ENCODE data around the gene ANTXR2.

The ANTXR2 gene

DNA sequence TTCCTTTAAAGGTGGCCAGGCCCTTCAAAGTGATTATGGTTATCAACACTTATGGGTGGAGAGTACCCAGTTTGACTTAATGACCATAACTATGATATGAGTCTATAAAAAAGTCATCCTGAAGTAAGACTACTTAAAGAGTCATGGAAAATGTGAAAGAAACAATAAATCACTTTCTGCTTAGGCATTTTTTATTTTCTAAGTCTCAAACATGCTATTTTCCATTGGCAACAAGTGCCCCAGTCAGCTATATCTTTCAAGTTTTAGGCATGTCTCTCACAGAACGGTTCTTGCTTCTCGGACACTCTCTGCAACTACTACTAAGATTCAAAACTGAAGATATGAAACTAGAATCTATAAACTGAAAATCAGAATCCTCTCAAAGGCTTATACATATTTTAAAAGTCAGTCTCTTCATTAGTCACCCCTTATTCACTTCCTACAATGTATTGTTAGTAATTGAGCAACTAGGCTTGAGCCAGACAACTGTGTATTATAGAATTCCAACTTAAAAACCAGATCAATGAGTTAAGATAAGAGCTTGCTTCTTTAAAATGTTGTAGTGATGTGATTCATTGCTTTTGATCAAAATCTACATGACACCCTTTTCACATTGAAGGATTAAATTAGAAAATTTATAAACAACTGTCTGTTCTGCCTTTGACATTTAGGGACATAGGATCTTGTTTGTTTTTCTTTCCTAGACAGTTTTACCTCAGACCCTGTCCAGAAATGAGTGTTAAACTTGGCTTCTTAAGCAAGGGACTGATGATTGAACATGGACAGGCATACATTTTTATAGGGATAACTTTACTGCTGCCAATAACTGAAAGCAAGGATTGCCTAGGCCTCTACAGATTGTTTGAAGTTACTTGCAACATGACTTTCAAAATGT lies 2.9 kb downstream of the ANTXR2 start:
- no peak for DNase-seq (ENCODE audit: low read depth)

DNA sequence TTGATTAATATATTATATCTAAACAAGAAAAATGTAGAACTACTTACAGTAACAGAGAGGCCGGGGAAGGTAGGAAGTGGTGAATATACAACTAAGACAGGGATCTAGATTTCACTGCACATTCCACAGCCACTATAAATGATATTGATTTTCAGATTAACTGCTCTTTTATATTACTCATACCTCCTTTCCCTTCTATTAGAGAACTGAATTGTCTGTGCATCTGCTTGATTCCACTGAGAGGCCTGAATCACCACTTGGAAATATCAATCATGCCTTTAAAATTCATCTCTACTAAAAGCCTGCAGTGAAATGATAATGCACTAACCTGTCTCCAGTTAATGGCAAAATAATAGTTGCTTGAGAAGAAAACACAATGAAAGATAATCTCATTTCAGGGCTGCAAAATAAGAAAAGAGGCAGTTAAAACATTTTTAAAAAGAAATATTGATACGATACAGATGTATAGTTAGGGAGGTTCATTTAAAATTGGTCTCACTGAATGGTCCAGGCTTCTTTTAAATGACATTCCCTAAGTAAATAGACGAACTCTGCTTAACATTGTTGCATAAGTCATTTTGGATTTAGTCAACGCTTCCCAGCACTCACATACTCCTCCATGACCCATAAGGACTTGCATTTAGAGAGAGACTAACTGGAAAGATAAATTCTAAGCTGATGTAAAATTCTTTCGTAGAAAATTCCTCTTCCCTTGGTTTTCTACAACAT lies 3.8 kb downstream of the ANTXR2 start:
- no peak for DNase-seq (ENCODE audit: low read depth)

DNA sequence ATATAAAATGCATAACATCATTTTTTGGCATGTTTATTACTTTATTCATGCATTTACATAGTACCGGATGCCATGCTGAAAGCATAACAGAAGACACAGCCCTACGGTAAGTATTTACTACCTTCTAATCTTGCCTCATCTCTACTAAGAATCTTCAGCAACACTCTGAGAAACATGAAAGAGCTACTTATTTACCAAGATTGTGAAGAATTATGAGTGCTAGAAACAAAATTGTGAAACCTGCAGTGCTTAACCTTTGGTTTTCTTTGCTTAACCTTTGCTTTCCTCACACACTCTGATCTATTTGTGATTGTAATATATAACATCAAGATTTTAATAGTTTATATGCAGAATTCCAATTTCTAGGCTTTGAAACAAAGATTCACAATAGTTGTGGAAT lies 7.4 kb downstream of the ANTXR2 start:
- DNase-seq (ENCODE audit: low read depth), result no peak

DNA sequence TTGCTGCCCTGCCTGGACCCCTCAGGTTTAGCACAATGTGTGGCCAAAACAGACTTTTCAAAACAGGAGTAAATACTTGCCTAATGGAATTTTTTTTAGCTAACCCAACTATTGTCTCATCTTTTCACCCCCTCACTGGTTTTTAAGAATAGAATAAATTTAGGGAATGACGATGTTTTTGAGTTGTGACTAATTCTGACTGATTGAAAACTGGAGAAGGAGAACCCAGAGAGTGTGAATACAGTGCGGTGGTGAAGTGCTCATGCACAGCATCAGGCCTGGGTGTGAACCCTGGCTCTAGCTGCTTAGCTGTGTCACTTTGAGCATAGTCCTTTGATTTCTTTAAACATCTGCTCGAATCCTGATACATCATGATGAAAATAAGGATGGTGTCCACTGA lies 10.5 kb downstream of the ANTXR2 start:
- DNase-seq (ENCODE audit: low read depth), result no peak

DNA sequence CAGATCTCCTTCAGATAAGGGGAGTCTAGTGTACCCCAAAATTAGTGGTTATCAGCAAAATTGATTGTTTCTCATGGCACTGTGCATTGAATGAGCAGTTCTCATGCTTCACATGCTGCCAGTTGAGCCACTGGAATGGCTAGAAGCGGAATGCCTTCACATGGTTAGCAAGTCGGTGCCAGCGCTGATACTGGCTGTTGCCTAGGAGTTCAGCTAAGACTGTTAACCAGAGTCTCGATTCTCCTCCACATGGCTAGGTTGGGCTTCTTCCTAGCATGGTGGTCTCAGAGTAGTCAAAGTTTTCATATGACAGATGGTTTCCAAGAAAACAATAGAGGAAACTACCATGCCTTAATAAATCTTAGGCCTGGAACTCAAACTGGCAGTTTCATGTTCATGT lies 12.2 kb downstream of the ANTXR2 start:
- DNase-seq (ENCODE audit: low read depth), result no peak

DNA sequence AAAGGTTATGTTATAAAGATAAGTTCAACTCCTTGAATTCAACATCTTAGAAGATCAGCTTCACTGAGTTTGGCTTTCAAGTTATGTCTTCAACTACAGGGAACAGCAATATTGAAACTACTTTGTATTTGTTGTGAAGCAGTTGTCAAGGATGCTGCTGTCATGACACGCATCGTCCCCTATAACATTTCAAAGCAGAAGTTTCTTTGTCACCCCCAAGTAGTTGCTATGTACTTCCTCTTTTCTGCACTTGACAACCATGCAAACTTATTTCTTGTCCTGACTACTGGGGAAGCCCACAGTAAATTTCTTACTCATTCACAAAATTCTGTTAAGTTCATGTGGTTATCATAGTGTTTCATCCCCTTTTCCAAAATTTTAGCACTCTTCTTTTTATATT lies 14.3 kb downstream of the ANTXR2 start:
- DNase-seq (ENCODE audit: low read depth), result no peak

DNA sequence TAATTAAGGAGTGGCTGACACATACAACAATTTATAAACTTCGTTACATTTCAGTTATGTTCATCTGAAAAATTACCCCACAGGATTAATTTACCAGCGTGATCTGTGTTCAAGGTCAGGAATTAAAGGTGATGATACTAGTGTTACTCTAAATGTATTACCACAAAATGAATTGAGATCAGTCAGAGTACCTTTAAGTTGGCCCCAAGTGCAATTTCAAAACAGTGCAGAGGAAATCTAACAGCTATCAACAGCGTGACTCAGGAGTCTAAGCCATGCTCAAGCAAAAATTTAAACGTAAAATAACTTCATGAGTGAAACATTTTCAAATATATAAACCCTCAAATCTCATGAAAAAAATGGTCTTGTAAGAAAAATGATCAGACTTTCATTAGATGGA lies 18.7 kb downstream of the ANTXR2 start:
- no peak for DNase-seq (ENCODE audit: low read depth)

DNA sequence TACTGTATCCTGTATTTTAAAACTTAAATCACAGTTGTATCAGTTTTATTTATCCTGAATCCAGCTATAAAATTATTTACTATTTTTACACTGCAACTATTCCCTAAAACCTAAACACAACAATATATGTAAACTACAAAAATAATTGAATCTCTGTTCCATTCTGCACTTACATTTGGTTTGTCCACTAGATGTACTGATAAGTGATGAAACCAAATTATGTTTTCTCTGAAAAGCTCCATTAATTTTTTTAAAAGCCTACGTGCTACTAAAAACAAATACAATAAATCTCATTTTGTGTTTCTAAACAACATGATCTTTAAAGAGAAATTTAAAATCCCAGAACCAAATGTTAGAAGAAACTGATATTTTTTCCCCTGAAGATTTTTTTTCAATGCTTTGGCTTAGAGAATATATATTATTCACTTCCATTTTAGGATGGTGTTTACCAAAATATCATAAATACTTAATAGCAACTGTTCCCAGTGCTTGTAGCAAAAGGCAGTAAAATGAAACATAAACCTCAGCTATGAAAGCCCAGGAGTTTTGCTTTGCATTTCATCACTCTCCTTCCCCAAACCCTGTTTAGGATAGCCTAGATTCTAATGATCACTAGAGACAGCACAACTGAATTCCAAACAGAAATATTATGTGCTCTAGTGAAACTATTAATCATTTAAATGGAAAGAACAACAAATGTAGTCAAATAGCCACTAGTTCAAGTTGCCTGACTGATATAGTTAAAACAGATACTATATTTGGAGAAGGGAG lies 19.7 kb downstream of the ANTXR2 start:
- DNase-seq (ENCODE audit: low read depth), result no peak

DNA sequence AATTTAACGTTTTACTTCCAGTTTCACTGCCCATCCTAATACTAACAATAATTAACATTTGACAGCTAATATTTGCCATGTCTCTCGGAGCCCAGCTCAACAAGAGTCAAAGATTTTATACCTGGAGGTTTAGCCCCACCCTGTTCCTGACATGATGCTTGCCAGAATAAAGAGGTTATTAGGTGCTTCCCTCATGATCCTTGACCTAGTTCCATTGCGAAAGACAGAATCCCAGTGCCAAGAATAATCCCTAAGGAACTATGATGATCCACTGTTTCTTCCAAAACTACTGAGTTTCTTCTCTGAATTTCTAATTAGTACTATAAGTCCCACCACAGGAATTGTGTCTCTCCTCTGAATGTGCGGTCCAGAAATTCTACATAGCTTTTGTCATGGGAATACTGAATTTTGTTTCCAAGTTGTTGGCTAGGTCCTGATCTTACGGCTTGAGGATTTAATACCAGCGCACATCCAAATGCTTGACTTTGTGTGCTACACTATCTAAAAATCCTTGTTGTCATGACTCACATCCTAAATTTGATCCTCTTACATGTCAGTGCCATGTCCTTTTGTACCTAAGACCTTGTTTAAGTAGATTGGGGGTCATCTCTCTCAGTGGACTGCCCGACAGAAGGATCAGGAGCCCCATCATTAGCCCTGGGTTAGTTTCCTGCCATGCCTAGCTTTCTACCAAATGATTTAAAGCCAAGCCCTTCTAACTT lies 23.1 kb downstream of the ANTXR2 start:
- DNase-seq (ENCODE audit: low read depth), result no peak

DNA sequence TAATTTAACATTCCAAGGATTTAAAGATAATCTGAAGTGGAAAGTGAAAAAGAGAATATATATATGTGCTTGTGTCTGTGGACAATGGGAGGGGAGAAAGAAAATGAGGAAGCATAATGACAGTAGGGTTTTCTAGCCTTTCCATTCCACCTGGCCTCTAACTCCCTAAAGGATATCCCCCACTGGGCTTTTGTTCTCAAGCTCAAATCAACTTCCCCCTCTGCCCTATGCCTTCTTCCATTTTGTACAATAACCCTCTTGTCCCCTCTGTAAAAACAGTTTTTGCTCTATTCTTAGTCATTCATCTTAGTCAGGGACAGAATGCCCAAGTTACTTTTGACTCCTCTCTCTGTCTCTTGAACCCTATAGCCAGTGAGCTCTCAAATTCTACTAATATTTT lies 23.6 kb downstream of the ANTXR2 start:
- DNase-seq (ENCODE audit: low read depth), result no peak

DNA sequence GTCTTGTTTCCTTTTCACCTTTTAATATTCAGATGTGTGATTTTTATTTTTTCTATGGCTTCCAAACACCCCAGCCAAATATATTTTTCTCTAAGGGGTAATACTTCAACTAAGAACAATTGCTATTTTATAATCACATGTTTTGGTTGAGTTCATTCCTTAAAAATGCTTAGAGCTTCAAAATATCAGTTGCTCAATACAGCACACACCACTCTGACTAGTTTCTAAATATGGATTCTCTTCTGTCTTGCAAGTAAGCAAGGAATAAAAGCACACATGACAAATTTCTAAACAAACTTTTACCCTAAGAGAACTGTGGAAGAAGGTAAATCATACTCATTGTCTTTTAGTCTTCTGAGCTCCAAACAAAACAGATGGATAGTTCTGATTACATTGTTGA lies 27.2 kb downstream of the ANTXR2 start:
- no peak for DNase-seq (ENCODE audit: low read depth)

DNA sequence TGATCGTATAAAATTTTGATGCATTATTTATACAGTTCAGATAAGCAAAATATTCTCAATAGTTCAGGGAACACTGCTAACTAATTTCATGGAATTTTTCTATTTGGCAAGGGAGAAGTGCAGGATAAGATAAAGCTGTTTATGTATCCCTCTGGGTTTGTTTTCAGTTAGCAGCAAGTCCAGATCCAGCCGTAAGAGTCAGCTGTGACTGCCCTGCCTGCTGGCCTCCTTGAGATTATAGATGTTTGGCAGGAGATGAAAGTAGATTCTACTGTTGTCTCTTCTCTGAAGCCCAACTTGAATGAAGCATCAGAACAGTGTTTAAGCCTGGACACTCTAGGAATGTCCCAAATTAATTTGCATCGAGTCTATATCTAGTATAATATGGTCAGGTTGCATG lies 29.5 kb downstream of the ANTXR2 start:
- DNase-seq (ENCODE audit: low read depth), result no peak

DNA sequence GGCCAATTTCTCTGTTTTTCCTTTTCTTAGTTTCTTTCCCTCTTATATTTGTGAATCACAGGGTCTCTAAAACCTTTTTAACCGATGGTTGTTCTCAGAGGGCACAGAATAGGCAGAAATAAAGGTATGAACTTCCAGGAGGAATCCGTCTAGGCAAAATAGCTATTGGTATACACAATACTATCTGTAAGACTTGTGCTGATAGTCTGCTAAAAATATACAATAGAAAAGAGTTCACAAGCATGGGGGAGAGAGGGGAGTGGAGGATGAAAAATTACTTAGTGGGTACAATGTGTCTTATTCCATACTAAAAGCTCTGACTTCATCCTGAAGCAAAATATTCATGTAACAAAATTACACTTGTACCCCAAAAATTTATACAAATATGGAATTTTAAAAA lies 30.2 kb downstream of the ANTXR2 start:
- DNase-seq (ENCODE audit: low read depth), result no peak

DNA sequence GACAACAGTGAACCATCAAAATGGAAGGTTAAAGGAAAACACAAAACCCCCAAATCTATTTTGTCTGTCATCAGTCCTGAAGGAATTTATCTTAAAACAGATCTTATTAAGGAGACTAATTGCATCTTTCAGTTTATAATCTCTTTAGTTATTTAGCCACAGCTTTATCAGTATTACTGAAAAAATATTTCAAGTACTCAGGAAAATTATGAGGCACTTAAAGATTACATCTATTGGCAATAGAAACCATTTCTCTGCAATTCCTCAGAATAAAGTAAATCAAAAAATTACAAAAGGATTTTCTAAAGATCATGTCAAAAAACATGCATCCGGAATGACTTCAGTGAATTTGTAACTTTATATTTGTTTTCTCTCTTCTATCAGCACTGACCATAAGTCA lies 35.2 kb downstream of the ANTXR2 start:
- DNase-seq (ENCODE audit: low read depth), result no peak

DNA sequence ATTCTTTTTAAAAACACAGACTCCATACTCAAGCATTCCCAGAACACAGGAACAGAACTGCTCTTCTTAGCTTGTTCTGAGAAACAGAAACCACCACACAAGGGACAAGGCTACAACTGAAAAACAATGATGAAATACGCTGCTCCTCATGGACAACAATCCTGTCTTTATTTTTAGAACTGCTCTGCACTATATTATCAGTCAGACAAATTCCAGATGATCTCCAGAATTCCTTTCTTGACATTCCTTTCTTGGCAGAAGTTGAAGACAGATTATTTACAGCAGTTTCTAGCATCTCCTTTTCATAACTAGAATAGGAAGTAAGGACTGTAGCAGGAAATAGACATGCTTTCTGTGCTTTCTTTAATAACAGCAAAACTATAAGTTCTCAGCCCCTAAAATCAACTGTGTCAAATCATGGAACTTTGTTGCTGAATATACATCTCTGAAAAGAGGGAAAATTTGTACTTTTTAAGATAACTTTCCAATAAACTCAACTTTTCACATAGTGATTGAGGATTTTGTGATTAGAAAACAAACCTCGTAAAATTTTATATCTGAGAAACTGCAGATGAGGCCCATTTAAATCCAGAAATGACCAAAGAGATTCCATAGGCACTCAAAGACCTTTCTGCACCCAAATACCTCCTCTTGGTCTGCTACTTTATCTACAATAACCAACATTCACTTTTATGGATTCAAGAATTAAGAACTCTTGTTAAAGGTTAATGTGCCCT lies 35.9 kb downstream of the ANTXR2 start:
- no peak for DNase-seq (ENCODE audit: low read depth)

DNA sequence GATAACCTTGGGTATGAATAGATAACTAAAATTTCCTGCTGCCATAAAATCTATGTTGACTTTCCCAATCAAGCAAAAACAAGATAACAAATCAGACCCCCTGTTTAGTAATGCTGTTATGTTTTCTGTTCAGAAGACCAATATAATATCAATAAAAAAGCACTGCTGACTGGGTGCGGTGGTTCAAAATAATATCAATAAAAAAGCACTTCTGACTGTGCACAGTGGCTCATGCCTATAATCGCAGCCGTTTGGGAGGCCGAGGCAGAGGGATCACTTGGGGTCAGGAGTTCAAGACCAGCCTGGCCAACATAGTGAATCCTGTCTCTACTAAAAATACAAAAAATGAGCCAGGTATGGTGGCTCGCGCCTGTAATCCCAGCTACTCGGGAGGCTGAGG lies 36.7 kb downstream of the ANTXR2 start:
- DNase-seq (ENCODE audit: low read depth), result no peak

DNA sequence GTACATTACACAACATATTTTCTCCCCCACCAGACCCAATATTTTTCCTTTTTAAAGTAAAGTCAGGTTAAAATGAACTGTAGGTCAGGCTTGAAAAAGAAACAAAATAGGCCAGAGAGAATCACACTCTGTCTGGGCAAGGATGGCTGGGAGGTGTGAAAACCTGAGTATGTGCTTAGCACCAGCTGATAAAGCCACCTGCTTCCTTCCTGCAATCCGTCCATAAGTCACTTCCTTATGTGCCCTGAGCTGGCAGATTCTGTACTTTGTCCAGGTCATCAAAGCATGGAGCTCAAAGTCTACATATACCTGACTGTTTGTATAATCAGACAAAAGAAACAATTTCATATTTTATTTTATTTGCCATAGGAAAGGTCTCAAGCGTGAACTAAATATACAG lies 37.7 kb downstream of the ANTXR2 start:
- no peak for DNase-seq (ENCODE audit: low read depth)

DNA sequence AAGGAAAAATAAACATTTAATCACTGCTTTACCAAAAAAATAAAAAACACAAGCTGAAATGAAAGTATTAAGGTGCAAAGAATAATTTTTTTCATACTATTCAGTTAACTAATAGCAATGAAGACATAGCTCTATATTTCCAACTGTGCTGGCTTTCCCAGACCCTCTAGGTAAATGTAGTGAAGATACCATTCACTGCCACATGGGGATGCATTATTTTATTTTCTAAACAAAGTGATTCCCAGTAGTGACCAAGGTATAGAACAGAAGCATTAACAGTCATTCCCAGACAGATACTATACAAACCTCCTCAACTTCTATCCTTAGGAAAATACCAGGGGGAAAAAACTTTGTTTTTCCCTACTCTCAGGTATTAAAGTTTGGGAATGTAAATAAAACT lies 39.4 kb downstream of the ANTXR2 start:
- no peak for DNase-seq (ENCODE audit: low read depth)

DNA sequence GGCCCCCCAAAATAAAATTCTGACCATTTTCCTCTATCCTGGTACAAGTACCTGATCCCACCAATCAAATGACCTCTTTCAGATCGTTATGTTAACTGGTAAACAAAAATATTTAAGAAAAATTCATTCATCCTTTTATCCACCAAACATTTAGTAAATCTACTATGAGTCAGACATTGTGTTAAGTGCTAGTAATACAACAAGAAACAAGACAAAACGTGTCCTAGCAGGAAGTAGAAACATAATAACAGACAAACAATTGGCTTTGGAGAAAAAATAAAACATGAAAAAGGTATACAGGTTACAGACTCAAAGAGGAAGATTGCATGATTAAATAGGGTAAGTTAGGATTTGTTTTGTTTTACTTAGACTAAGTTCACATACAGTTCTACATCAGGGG lies 43.7 kb downstream of the ANTXR2 start:
- DNase-seq (ENCODE audit: low read depth), result no peak

DNA sequence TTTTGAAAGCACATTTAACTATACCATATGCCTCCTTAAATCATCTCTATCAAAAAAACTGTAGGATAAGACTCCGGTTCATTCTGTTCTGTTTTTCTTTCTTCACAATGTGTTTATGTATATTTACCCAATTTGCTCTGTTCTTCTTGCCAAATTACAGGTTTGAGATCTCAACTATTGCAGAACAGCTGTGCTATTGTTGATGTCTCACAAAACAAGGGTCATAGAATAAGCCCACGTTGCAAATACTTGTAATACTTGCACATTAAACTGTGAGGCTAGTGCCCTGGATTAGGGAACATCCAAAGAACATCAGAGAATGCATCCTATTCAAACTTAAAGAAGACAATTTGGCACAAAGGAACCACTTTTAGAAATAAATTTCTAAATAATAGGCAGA lies 45.4 kb downstream of the ANTXR2 start:
- DNase-seq (ENCODE audit: low read depth), result no peak

DNA sequence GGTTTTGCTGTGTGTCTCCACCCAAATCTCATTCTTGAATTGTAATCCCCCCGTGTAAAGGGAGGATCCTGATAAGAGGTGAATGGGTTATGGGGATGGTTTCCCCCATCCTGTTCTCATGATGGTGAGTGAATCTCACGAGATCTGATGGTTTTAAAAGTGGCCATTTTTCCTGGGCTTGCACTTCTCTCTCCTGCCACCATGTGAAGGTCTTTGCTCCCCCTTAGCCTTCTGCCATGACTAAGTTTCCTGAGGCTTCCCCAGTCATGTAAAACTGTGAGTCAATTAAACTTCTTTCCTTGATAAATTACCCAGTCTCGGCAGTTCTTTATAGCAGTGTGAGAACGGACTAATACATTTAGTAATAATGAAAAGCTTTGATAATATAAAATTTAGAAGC lies 46.9 kb downstream of the ANTXR2 start:
- DNase-seq (ENCODE audit: low read depth), result no peak

DNA sequence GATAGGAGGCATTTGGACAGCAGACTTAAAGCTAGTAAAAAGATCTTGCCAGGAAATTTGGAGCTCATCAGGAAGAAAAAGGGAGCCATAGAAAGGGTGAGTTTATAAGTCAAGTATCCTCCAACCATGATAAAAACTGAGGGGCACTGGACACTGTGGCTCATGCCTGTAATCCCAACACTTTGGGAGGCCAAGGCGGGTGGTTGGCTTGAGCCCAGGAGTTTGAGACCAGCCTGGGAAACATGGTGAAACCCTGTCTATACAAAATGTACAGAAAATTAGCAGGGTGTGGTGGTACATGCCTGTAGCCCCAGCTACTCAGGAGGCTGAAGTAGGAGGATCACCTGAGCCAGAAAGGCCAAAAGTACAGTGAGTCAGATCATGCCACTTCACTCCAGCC lies 48.7 kb downstream of the ANTXR2 start:
- DNase-seq (ENCODE audit: low read depth), result no peak
